CD4-positive, alpha-beta T cell treated with Interleukin-2 at 100 ng/mL for 4 hours (primary cell): ENCODE data around the gene LFNG.

Experiments used
- DNase-seq: peaks from one replicate; pipeline ENCODE4 v3.0.0-alpha.2; 2020; ENCODE audit warnings: low spot score

Gene LFNG

DNA sequence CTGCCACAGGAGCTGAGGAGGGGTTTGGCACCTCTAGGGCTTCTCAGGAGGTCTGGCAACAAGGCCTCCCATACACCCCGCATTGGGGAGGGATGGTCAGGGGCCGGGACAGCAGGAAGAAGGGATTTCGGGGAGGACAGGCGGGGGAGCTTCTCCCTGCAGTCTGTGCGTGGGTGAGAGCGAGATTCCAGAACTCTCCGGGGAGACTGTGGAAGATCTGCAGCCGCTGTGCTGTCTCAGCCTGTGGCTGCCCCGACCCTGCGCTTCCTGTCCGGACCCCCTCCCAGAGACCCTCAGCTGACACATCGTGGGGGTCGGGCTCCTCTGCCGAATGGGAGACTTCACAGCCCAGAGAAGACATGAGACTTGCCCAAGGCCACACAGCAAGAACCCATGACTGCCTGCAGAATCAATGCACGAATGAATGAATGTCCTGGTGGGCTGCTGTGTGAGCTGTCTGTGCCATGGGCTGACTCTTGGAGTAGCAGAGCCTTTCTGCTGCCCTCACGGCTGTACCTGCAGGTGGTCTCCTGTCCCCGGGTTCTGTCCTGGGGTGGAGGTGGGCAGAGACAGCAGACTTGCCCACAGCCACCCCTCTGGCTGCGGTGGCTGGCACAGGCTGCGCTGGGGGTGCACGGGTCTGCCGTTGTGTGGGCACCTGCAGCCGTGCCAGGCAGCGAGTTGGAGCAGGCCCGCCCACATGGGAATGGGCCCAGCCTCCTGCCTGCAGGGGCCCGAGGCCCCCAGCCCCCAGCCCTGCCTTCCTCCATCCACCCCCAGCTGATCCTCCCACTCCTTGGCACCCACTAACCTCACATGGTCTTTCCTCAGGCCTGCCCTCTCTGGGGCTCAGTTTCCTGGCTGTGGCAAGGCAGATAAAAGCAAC, 16.3 kb upstream of the LFNG start:
- no peak for DNase-seq

DNA sequence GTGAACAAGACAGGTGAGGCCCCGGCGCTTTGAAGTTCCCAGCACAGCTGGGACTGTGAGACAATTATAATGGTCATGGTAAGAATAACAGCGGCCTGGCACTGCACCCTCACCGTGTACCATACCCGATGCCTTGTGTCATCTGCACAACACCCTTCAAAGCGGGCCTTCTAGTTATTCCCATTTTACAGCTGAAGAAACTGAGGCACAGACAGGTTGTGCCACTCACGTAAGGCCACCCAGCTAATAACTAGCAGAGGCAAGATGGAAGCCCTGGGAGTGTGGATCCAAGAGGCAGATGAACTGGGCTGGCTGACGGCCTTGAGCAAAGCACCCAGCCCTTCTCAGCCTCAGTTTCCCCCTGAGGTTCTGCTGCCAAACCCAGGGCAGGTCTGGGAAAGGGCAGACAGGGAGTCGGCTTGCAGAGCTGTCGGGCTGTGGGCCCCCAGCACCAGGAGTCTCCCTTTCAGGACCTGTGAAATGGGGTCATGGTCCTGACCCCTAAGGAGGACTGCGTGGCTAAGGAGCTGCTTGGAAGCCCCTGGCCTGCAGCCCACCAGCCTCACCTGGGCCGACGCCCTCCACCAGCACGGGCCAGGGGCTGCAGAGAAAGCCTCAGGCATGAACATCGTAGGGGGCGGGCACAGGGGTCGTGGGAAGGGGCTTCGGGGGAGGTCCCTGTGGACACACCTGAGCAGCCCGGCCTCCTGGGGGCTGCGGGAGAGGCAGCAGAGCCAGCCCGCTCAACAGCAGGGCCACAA, 15.3 kb upstream of the LFNG start:
- no peak for DNase-seq

DNA sequence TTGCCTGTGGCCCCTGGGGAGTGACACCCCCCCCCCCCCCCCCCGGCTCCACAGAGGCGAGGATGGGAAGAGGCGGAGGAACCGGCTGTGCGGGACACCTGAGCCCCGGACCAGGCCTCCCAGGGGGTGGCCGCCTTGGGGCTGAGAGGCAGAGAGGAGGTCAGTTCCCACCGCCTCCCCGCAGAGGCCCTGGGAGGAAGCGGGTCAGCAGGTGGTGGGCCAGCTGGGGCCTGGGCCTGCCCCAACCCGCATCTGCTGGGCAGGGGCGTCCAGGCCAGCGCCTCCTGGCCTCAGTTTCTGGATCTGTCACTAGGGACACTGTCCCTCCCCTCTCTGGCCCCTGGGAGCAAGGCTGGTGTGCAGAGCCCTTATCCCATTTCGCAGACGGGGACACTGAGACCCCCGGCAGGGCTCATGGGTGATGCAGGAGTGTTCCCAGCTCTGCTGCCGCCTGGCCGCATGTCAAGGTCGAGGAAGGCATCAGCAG, 14.6 kb upstream of the LFNG start:
- no peak for DNase-seq

DNA sequence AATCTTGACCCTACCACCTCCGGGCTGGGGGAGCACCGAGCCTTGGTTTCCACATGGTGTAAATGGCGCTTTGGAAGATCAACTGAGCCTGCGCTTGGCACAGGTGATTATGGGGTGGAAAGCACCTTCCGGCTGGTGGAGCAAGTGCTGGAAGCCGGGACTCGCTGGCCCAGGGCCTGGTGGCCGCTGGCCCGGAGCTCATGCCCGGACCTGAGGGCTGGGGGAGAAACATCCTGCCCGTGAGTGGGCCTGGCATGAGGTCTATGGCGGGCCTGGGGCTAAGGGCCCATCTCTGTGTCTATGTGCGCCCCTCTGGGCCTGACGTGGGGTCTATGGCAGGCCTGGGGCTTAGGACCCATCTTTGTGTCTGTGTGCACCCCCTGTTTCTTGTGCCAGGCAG, 14.2 kb upstream of the LFNG start:
- DNase-seq = no peak

DNA sequence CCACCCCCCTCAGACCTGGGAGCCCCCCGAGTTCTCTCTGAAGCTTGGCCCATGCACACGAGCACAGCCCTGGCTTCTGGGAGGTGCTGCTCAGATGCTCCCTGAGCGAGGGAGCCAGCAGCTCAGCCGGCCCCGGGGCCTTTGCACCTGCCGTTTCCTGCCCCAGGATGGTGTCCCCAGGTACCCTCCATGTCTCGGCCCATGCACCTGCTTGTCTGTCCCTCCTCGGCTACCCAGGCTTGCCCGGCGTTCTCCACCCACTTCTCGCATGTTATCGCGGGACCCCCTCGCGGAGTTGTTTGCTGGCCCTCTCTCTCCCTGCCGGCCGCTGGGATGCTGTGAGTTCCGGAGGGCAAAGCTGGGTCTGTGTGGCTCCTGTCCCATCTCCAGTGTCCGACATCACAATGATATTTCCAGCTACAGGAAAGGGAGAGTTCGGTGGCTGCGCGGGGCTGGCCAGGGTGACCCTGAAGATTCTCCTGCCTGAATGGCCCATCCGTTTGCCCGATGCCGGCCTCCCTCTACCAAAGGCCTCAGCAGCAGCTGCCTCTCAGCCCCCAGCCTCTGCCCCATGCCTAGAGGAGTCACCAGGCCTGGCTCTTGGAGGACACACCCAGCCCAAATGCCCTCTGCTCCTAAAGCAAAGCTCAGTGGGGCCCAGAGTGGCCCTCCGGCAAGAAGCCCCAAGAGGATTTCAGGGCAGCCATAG, 12.2 kb upstream of the LFNG start:
- DNase-seq = no peak

DNA sequence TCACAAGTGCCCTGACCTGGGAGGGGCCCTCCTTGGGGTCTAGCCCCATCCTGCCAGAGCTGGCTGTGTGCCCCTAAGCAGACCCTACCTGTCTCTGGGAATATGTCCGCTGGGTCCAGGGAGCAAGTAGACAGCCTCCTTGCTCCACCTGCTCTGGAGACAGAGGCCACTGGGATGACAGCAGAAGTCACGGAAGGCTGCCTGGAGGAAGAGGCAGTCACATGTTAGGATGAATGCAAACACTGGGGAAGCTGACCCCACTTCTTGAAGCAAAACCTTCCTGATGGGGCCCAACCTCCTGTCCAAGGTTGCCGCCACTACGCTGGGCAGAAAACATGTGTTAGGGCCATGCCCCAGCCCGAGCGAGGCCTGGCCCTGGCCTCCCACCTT, 11.7 kb upstream of the LFNG start:
- no peak for DNase-seq

DNA sequence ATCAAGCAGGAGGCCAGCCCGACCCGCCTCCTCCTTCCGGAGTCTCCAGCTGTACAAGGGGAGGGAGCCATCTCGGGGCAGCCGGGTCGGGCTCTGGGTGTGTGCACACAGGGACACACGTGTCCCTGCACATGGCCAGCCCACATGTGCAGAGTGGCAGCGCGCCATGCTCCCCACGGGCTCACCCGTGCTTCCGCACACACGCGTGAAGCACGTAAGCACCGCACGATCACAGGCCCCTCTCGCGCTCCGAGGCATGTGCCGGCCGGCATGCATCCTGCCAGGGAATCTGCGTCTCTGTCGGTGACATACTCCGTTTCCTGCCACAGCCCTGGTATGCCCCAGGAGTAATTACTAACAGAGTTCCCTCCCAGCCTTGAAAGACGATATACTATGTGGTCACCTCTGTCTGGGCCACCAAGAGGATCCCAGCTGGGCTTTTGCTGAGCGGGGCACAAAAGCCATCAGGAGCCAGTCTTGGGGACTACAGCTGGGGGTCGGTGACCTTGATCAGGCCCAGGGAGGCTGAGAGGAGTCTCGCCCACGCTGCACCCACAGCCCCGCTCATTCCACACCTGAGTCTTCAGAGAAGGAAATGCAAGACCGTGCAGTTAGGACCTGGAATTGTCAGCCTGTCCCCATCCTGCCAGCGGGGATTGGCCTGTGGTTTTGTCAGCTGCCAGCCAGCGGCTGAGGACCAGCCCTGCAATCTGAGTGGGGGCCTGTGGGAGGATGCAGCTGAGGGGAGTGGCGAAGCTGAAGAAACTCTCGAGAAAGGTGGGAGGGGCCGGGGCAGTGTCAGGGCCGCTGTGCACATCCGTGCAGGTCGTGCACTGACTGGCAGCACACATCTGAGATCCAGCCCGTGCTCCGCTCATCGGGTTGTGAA, 11.0 kb upstream of the LFNG start:
- DNase-seq = peak; percentile 80

DNA sequence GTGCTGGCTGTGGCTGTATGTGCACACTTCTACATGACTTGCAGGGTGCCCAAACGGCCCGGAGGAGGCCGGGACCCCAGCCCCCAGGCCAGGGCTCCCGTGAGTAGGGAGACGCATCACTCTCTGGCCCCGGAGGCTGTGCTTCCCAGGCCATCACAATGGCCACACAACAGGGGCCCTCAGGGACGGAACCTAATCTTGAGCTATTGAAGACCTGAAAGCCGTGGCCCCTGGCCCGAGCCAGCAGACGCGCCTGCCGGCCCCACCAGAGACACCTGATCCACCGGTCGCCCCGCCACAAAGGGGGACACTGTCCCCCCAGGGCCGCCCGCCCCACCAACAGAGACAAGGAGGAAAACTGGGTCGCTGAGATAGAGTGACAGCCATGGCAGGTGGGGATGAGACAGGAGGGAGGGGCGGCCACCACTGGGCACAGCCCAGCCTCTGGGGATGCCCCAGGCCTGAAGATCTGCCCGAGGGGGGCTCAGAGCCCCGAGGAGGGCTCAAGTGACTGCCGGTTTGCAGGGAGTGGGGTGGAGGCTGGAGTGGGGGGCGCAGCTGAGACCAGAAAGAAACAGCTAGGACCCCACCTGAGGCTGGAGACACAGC, 10.2 kb upstream of the LFNG start:
- DNase-seq = no peak

DNA sequence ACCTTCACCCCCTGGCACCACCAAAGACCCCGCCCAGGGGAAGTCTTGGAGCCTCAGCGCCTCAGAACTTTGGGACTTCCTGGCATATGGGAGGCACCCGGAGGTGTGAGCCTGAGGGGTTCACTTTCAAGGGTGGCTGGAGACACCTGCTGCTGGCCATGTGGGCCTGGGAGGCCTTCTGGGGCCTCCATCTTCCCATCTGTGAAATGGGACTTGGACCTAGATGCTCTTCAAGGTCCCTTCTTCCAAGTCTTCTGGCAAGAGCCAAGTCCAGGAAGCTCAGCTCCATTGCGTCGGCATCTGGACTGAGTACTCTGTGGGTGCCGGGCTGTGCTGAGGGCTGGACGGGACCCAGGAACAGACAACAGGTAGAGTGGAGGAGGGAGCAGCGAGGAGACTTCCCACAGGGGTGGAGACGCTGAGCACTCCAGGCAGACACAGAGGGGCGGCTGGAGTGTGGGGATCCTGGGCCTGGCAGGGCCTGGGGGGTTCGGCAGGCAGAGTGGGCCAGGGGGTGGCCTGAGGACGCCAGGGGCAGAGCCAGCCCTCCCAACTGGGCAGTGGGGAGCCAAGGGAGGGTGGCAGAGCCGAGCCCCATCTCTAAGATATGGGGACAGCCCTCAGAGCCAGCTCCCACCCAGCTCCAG, 9.3 kb upstream of the LFNG start:
- DNase-seq = no peak

DNA sequence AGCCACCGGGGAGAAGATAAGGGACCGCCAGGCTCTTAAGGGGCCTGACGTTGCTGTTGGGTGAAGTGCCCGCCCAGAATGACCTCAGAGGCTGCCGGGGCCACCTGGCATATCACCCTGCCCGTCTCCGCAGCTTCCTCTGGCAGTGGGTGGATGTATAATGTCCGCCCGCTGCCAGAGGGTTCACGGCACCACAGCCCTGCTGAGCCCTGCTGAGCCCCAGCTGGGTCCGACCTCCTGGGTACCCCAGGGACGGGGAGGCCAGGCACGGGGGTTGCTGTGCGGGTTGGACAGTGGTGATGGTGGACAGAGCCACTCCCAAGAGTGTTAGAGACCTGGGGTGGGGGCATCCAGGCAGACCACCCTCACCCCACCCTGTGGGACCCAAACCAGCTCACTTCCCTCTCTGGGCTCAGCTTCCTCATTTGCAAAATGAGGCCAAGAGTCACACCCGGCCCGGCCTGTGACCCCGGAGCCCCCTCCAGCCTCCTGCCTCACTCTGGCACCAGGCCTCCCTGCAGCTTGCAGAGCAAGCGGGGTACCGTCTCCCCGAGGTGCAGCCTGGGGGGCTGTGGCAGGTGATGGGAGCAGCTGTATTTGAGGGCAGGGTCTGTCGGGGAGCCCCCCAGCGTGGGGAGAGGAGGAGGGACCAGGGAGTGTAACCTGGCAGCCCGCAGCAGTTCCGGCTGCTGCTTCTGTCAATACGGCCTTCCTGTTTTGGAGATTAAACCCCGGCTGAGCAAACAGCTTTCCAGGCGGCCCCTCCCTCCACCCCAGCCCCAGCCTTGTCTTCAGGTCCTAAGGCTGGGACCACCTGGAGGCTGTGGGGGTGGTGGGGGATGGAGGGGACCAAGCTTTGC, 8.4 kb upstream of the LFNG start:
- DNase-seq = peak; percentile 54

DNA sequence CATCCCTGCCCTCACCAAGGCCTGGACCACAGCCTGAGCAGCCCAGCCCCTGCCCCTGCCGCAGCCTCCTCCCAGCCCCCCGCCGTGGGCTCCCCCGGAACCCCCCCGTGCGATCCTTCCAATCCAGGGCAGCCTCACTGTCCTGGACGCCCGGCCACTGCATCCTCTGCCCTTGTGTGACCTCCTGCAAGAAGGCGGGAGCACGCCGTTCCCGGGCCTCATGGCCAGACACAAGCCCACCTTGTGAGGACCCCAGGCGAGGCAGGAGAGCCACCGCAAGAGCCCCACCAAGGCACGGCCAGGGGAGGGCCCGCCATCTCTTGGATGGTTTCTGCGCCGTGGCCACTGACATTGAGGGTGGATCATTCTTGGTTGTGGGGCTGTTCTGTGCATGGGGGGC, 7.8 kb upstream of the LFNG start:
- DNase-seq = no peak

DNA sequence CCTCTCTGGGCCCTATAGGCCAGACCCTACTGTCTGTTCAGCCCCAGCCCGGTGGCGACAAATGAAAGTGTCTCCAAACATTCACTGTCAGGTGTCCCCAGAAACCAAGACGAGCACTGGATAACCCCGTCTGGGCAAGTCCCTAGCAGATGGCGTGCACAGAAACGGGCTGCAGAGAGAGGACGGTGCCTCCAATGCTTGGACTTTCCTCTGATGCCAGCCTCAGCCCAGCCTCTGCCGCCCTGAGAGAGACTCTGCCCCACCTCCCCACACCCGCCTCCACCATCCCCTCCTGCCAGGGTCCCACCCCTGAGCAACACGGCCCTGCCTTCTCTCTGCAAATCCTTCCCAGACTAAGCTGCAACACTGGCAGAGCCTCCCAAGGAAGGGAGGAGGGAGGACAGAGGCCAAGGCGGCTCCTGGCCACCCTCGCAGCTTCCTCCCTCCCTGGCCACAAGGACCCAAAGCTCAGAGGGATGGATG, 7.4 kb upstream of the LFNG start:
- no peak for DNase-seq

DNA sequence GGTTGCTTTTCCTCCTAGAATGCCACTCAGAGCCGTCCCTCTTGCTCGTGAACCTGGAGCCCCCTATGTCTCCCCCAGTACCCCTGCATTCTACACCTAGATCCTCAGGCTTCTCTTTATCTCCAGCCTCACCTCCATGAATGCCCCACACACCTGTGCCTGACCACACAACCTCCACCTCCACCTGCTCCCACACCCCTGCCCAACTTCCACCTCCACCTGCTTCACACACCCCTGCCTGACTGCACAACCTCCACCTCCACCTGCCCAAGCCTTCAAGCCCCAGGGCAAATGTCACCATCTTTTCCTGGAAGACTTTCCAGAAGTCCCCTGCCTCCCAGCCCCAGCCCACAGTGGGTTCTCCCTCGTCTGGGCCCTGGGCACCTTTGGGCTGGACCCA, 6.9 kb upstream of the LFNG start:
- no peak for DNase-seq

DNA sequence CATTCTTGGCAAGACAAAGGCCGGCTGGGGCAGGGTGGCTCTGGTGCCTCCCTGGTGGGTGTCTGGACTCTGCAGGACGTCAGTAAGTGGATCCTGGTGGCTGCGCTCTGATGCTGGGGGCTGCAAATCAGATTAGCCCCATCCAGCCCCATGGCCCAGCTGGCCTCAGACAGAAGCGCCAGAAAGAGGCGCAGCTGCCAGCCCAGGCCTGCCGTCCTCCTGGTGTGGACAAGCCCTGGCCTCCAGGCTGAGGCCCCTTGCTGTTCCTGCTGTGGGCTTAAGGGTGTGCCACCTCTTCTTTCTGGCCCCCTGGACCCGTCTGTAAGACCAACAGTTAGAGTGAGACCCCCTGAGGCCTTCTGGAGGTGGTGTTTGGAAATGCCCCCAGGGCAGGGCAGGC, 5.9 kb upstream of the LFNG start:
- DNase-seq = no peak

DNA sequence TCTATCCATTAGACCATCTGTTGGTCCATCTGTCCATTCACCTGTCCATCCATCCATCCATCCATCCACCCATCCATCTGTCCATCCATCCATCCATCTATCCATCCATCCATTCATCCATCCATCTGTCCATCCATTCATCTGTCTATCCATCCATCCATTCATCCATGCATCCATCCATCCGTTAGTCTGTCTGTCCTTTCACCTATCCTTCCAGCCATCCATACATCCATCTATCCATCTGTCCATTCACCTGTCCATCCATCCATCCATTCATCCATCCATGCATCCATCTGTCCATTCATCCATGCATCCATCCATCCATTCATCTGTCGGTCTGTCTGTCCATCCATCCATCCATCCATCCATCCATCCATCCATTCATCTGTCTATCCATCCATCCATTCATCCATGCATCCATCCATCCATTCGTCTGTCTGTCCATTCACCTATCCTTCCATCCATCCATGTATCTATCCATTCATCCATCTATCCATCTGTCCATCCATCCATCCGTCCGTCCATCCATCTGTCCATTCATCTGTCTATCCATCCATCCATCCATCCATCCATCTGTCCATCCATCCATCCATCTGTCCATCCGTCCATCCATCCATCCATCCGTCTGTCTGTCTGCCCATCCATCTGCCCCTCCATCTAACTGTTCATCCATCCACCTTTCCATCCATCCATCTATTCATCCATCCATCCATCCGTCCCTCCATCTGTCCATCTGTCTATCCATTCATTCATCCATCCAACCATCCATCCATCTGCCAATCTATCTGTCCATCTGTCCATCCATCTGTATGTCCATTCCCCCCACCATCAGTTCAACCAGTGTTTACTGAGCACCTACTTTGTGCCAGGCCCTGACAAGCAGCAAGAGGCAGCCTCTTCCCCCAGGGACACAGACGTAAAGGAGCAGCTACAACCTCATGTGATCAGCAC, 4.8 kb upstream of the LFNG start:
- no peak for DNase-seq

DNA sequence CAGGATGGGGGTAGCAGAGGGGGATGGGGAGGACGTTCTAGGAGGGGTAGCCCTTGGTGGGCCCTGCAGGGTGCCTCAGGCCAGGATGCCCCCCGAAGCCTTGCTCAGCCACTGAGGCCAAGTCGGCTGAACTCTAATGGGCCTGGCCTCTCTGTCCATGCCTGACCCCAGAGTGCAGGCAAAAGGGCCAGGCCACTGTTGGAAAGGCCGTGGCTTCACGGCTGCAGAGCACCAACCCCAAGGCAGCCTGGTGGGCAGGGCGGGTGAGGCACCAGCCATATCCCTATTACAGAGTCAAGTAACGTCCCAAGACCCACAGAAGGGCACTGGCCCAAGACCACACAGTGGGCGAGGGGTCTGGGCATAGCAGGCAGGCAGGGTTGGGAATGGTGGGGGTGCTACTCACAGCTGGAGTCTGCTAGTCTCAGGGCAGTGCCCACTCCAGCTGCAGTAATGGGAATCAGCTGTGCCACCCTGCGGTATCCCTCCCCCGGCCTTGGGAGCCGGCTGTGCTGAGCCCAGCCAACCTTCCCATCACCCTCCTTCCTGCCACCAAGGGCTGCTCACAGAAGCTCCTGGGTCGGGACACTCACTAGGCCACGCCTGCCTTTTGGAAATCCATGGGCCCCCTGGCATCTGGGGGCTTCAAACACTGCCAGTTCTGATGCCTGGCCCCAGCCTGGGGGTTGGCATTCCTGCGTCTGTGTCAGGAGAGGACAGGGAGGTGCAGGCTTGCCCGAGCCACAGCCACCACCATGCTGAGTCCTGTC, 4.0 kb upstream of the LFNG start:
- DNase-seq = no peak

DNA sequence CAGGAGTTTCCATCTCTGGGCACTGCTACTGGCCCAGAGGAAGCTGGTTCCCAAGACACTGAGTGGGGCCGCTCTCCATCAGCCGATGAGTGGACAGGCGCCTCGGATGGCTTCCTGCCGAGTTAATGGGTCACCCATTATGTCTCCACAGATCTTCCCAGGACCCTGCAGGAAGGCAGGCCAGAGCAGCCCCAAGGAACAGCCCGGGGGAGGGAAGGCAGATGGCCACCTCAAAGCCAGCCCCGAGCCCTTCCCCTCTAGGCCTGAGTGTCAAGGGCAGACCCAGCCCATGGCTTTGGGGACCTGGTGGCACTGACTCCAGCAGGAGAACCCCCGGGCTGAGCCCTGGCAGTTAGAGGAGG, 3.4 kb upstream of the LFNG start:
- no peak for DNase-seq

DNA sequence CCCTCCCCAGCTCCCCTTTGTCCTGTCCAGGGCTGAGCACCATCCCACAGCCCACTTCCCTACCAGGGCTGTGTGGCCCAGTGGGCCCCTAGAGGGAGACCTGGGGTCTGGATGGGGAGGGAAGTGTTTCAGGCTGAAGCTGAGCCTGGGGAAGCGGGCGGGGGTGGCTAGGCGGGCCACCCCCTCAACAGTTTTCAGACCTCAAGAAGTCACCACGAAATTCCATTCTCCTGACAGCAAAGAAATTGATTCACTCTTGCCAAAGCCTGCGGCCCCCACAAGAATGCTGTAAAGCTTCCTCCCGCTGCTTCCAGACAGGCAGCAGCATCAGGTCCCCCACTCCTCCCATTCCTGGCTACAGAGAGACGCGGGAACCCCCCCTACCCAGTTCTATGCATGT, 2.5 kb upstream of the LFNG start:
- no peak for DNase-seq
